Measurements from ENCODE around the gene SEMA5A. TPM values are rescaled to one million over a fixed set of nuclear protein-coding genes. Genes with fewer than 3 reads are reported as not detected.
"Not testable (repeated sequence)": the region's sequence is repeated elsewhere in the genome, so short reads cannot be mapped to it uniquely, and the experiment has no call there.

SEMA5A gene
- total RNA-seq, 3 donors from 2014 or later = 0.03 to 0.26 (median 0.14) TPM

- Mint-ChIP-seq H3K4me1 (ENCODE audit: low read depth) (no peaks in the 10 kb centered on the region), H3K36me3 (ENCODE audit: insufficient read depth) (no peaks in the 10 kb centered on the region), H3K27me3 (ENCODE audit: low read depth) (no peaks in the 10 kb centered on the region), H3K9me3 (no peaks in the 10 kb centered on the region), H3K4me3 (no peak overlapping the region)
- no peak for ATAC-seq
- DNase-seq = no peak
Measured at GRCh38 chr5:9409413-9409960, 136.4 kb downstream of the SEMA5A start.

- Mint-ChIP-seq H3K4me1 (ENCODE audit: low read depth) (no peaks in the 10 kb centered on the region), H3K36me3 (ENCODE audit: insufficient read depth) (no peaks in the 10 kb centered on the region), H3K9me3 (no peaks in the 10 kb centered on the region), H3K27me3 (ENCODE audit: low read depth) (no peaks in the 10 kb centered on the region), H3K4me3 (no peak overlapping the region)
- no peak for ATAC-seq
- no peak for DNase-seq
Measured at GRCh38 chr5:9408964-9409363, 136.9 kb downstream of the SEMA5A start.

- no peak overlapping the region for H3K4me3 Mint-ChIP-seq
- peaks cover 3% of the 10 kb centered on the region for H3K9me3 Mint-ChIP-seq
- no peaks in the 10 kb centered on the region for H3K4me1 Mint-ChIP-seq (ENCODE audit: low read depth)
- no peak for DNase-seq
- ATAC-seq = no peak
- no peaks in the 10 kb centered on the region for H3K27me3 Mint-ChIP-seq (ENCODE audit: low read depth)
- no peaks in the 10 kb centered on the region for H3K36me3 Mint-ChIP-seq (ENCODE audit: insufficient read depth)
Measured at GRCh38 chr5:9405196-9405754, 140.6 kb downstream of the SEMA5A start.

- Mint-ChIP-seq H3K4me3 (no peak overlapping the region), H3K9me3 (peaks cover 13% of the 10 kb centered on the region), H3K27me3 (ENCODE audit: low read depth) (no peaks in the 10 kb centered on the region), H3K36me3 (ENCODE audit: insufficient read depth) (no peaks in the 10 kb centered on the region), H3K4me1 (ENCODE audit: low read depth) (no peaks in the 10 kb centered on the region)
- DNase-seq (no peak), ATAC-seq (no peak)
Measured at GRCh38 chr5:9401786-9402472, 143.9 kb downstream of the SEMA5A start.

GRCh38 chr5:9399783-9400182 is 146.1 kb downstream of the SEMA5A start:
- H3K4me1 Mint-ChIP-seq (ENCODE audit: low read depth); DNase-seq; H3K27me3 Mint-ChIP-seq (ENCODE audit: low read depth); H3K36me3 Mint-ChIP-seq (ENCODE audit: insufficient read depth); ATAC-seq; H3K4me3 Mint-ChIP-seq: not testable (repeated sequence)
- peaks cover 13% of the 10 kb centered on the region for H3K9me3 Mint-ChIP-seq

GRCh38 chr5:9399094-9399493 is 146.8 kb downstream of the SEMA5A start:
- DNase-seq = no peak
- no peaks in the 10 kb centered on the region for H3K36me3 Mint-ChIP-seq (ENCODE audit: insufficient read depth)
- no peak overlapping the region for H3K4me3 Mint-ChIP-seq
- no peaks in the 10 kb centered on the region for H3K4me1 Mint-ChIP-seq (ENCODE audit: low read depth)
- no peaks in the 10 kb centered on the region for H3K27me3 Mint-ChIP-seq (ENCODE audit: low read depth)
- peaks cover 13% of the 10 kb centered on the region for H3K9me3 Mint-ChIP-seq
- ATAC-seq = no peak

DNA sequence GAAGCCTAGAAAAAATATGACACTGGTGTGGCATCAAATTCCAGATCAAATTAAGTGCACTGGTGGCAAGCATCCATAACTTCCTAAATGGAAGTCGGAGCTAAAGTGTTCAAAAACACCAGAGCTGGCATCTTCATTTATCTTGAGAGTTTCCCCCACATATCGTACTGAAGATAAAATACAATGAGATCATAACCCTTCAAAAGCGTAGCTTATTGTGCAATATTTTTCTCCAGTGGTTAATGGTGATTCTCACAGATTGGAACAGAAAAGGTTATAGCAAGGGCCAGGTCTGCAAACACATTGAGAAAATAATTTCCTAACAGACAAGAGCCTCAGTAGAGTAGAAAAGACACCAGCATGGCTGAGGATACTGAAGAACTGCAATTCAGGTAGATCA is 147.6 kb downstream of the SEMA5A start:
- Mint-ChIP-seq H3K9me3 (peaks cover 13% of the 10 kb centered on the region), H3K27me3 (ENCODE audit: low read depth) (no peaks in the 10 kb centered on the region), H3K4me3 (no peak overlapping the region), H3K4me1 (ENCODE audit: low read depth) (no peaks in the 10 kb centered on the region), H3K36me3 (ENCODE audit: insufficient read depth) (no peaks in the 10 kb centered on the region)
- no peak for ATAC-seq
- DNase-seq = no peak

GRCh38 chr5:9396285-9396770 is 149.5 kb downstream of the SEMA5A start:
- Mint-ChIP-seq H3K36me3 (ENCODE audit: insufficient read depth) (no peaks in the 10 kb centered on the region), H3K27me3 (ENCODE audit: low read depth) (no peaks in the 10 kb centered on the region), H3K4me1 (ENCODE audit: low read depth) (no peaks in the 10 kb centered on the region), H3K4me3 (no peak overlapping the region), H3K9me3 (peaks cover 10% of the 10 kb centered on the region)
- ATAC-seq (no peak), DNase-seq (no peak)

DNA sequence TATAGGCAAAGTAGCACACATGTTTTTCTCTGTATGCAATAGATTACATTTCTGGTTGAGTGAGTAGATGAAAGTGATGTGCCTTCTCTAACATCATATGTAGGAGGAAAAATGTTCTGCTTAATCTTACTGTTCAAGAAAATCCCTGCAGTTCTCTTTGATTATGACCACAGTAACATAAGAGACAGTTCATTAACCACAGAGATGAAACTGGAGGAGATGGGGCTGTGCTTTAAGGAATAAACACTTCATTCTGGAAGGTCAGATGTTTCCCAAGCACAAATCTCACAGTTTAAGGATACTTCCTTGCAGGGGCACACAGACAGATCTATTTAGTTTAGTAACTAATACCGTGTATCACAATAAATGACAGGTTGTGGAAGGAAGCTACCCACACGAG is 150.2 kb downstream of the SEMA5A start:
- H3K36me3 Mint-ChIP-seq (ENCODE audit: insufficient read depth) = no peaks in the 10 kb centered on the region
- peaks cover 10% of the 10 kb centered on the region for H3K9me3 Mint-ChIP-seq
- ATAC-seq (no peak), DNase-seq (no peak)
- H3K27me3 Mint-ChIP-seq (ENCODE audit: low read depth) = no peaks in the 10 kb centered on the region
- no peaks in the 10 kb centered on the region for H3K4me1 Mint-ChIP-seq (ENCODE audit: low read depth)
- no peak overlapping the region for H3K4me3 Mint-ChIP-seq

- Mint-ChIP-seq H3K27me3 (ENCODE audit: low read depth) (no peaks in the 10 kb centered on the region), H3K9me3 (peaks cover 2% of the 10 kb centered on the region), H3K36me3 (ENCODE audit: insufficient read depth) (no peaks in the 10 kb centered on the region), H3K4me1 (ENCODE audit: low read depth) (no peaks in the 10 kb centered on the region), H3K4me3 (no peak overlapping the region)
- DNase-seq = no peak
- no peak for ATAC-seq
Measured at GRCh38 chr5:9394221-9394620, 151.7 kb downstream of the SEMA5A start.

DNA sequence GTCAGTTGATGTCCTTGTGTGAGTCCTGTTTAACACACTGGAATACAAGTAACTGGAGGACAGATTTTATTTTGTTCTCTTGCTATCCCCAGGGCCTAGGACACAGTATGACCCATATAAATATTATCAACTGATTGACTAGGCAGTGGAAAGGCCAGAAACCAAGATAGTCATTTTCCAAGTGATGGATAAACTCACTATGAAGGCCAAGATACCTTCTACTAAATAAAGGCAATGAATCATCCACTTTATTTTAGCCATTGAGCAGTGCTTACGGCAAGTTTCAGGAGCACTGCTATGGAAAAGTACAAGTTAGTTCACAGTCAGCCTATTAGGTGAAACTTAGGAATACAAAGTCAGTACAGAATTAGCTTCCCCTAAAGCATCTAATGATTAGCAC is 153.2 kb downstream of the SEMA5A start:
- no peak for ATAC-seq
- Mint-ChIP-seq H3K27me3 (ENCODE audit: low read depth) (no peaks in the 10 kb centered on the region), H3K4me3 (no peak overlapping the region), H3K4me1 (ENCODE audit: low read depth) (no peaks in the 10 kb centered on the region), H3K9me3 (peaks cover 3% of the 10 kb centered on the region), H3K36me3 (ENCODE audit: insufficient read depth) (no peaks in the 10 kb centered on the region)
- DNase-seq = no peak

DNA sequence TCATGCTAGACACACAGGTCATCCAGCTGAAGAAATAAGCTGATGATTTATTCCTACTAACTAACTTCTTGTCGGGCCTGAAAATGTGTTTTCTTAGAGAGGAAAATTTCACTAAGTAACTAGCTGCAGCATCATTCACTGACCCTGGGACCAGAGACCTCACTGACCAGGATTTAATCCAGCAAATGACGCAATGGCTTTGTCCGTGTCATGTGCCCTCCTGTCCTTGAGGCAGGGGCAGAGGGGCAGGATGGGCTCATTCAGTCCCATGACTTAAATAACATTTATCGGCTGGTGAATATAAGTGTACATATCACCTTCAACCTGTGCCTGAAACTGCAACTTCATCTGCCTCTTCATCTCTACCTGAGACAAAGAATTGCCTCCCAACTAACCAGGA is 154.8 kb downstream of the SEMA5A start:
- Mint-ChIP-seq H3K4me1 (ENCODE audit: low read depth) (no peaks in the 10 kb centered on the region), H3K27me3 (ENCODE audit: low read depth) (no peaks in the 10 kb centered on the region), H3K4me3 (no peak overlapping the region), H3K9me3 (peaks cover 3% of the 10 kb centered on the region), H3K36me3 (ENCODE audit: insufficient read depth) (no peaks in the 10 kb centered on the region)
- ATAC-seq (no peak), DNase-seq (no peak)

DNA sequence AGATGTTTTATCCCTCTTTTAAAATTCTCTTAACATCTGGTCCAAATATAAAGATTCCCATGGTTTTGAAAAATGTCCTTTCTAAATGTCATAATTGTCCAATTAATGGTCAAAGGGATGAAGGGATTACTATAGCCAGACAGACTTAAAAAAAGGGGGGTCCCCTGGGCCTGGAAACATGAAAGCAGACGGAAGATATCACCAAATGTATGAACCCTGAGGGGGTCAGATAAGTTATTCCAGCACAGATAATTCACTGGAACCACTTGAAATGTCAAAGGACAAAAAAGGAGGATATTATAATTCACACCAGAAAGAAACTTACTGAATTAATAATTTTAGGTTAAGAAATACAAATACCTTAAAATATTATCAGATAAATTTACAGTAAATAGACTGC is 155.8 kb downstream of the SEMA5A start:
- no peak overlapping the region for H3K4me3 Mint-ChIP-seq
- ATAC-seq (no peak), DNase-seq (no peak)
- no peaks in the 10 kb centered on the region for H3K36me3 Mint-ChIP-seq (ENCODE audit: insufficient read depth)
- no peaks in the 10 kb centered on the region for H3K27me3 Mint-ChIP-seq (ENCODE audit: low read depth)
- H3K9me3 Mint-ChIP-seq = peaks cover 3% of the 10 kb centered on the region
- no peaks in the 10 kb centered on the region for H3K4me1 Mint-ChIP-seq (ENCODE audit: low read depth)

GRCh38 chr5:9388941-9389674 is 156.8 kb downstream of the SEMA5A start:
- Mint-ChIP-seq H3K27me3 (ENCODE audit: low read depth) (no peaks in the 10 kb centered on the region), H3K4me3 (no peak overlapping the region), H3K36me3 (ENCODE audit: insufficient read depth) (no peaks in the 10 kb centered on the region), H3K9me3 (peaks cover 3% of the 10 kb centered on the region), H3K4me1 (ENCODE audit: low read depth) (no peaks in the 10 kb centered on the region)
- DNase-seq (no peak), ATAC-seq (no peak)

DNA sequence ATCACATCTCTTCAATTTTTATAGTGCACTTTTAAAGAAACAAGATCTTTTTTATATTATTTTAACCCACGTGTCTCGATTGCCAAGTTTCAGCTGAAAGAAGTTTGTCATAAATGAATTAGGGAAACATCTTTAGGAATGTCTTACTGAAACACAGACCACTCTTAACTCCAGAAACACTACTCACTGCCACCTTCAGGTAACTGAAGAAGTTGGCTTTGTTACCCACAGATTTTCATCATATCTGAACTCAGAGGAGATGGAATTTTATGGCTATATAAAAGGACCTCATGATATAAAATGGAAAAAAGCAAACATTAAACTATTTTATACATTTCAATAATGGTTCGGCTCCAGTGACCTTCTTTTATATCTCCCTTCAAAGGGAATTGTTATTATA is 158.0 kb downstream of the SEMA5A start:
- Mint-ChIP-seq H3K9me3 (peaks cover 3% of the 10 kb centered on the region), H3K4me1 (ENCODE audit: low read depth) (no peaks in the 10 kb centered on the region), H3K36me3 (ENCODE audit: insufficient read depth) (no peaks in the 10 kb centered on the region), H3K27me3 (ENCODE audit: low read depth) (no peaks in the 10 kb centered on the region), H3K4me3 (no peak overlapping the region)
- ATAC-seq = no peak
- no peak for DNase-seq

Data from activated T-cell treated with anti-CD3 and anti-CD28 coated beads, Interleukin-2, amount 50 U/mL, for 4 hours (primary cell).